ENCODE results near the gene HSPBP1. TPM values are rescaled to one million over a fixed set of nuclear protein-coding genes. Genes with fewer than 3 reads are reported as not detected.
"Not testable (repeated sequence)": the region's sequence is repeated elsewhere in the genome, so short reads cannot be mapped to it uniquely, and the experiment has no call there.

HSPBP1 gene
- total RNA-seq, result 10 to 100 TPM; 20.3 to 20.4 TPM
- polyA plus RNA-seq, result 10 to 100 TPM; 38.6 to 44.8 (median 42.5) TPM
- 11.0 to 62.2 (median 14.6) reads per million in 6 experiments for total RNA-seq

- peak; percentile 88 to 89 for ATAC-seq
Measured at GRCh38 chr19:55279770-55280643, at the start of gene HSPBP1. TSS of gene HSPBP1 (minus strand) at chr19:55280110. CDS start at chr19:55279608, 502 bp downstream.

GRCh38 chr19:55328774-55329318 lies 48.9 kb upstream of the HSPBP1 start:
- H3K9me3 Mint-ChIP-seq, H3K4me3 Mint-ChIP-seq, POLR2A ChIA-PET, DNase-seq, ATAC-seq, H3K27ac Mint-ChIP-seq, H3K4me1 Mint-ChIP-seq, H3K36me3 Mint-ChIP-seq: not testable (repeated sequence)
- peaks cover 0 to 13% (median 2%) of the 10 kb centered on the region in 5 donors for H3K27me3 Mint-ChIP-seq

More at GRCh38 chr19:55279770-55280643, at the start of gene HSPBP1:
- Mint-ChIP-seq H3K36me3 (peaks cover 0 to 27% (median 3%) of the 10 kb centered on the region in 3 donors), H3K4me3 (peak within 1 kb of the TSS; percentile 96 to 100 (median 99)), H3K27me3 (no peaks in the 10 kb centered on the region), H3K9me3 (no peaks in the 10 kb centered on the region), H3K4me1 (peaks cover 17 to 59% (median 39%) of the 10 kb centered on the region in 4 donors), H3K27ac (peak within 1 kb of the TSS; percentile 96 to 100 (median 99))
- POLR2A ChIA-PET, result interaction anchor here (0.6 to 6.9 kb wide), 18 partner anchors 11 to 344 kb away, joined by 3 to 142 read pairs (median 3); partner anchors contain the start of genes KMT5C, PPP6R1, RPL28 and TMEM238
- DNase-seq, result peak; percentile 91 to 97 (median 96)

- DNase-seq, result no peak
- Mint-ChIP-seq H3K27me3 (peaks cover 0 to 25% (median 8%) of the 10 kb centered on the region in 5 donors), H3K27ac (peak within 1 kb of the TSS in 1 of 10 donors; percentile 24), H3K9me3 (no peaks in the 10 kb centered on the region), H3K36me3 (no peaks in the 10 kb centered on the region), H3K4me1 (peaks cover 0 to 9% (median 1%) of the 10 kb centered on the region in 4 donors), H3K4me3 (peak within 1 kb of the TSS in 2 of 10 donors; percentile 6 to 57)
- ATAC-seq, result no peak
- POLR2A ChIA-PET, result no interaction called here
Measured at GRCh38 chr19:55325172-55325571, 45.3 kb upstream of the HSPBP1 start, which contains the start of gene TMEM150B. TSS of gene TMEM150B (minus strand) at chr19:55325341. CDS start at chr19:55321036, 4,305 bp downstream.

- Mint-ChIP-seq H3K27me3 (peaks cover 0 to 25% (median 8%) of the 10 kb centered on the region in 5 donors), H3K27ac (peak overlapping the region in 1 of 10 donors; percentile 24), H3K36me3 (no peaks in the 10 kb centered on the region), H3K4me1 (peaks cover 0 to 9% (median 1%) of the 10 kb centered on the region in 4 donors), H3K4me3 (peak overlapping the region in 1 of 10 donors; percentile 57), H3K9me3 (no peaks in the 10 kb centered on the region)
- ATAC-seq (no peak), DNase-seq (no peak)
- POLR2A ChIA-PET, result no interaction called here
Measured at GRCh38 chr19:55324662-55325061, 44.8 kb upstream of the HSPBP1 start.

GRCh38 chr19:55322204-55322885 lies 42.4 kb upstream of the HSPBP1 start:
- H3K4me3 Mint-ChIP-seq, result no peak overlapping the region
- peaks cover 0 to 9% (median 1%) of the 10 kb centered on the region in 4 donors for H3K4me1 Mint-ChIP-seq
- peak overlapping the region in 2 of 10 donors; percentile 21 to 65 for H3K27ac Mint-ChIP-seq
- no peaks in the 10 kb centered on the region for H3K36me3 Mint-ChIP-seq
- peaks cover 0 to 22% (median 7%) of the 10 kb centered on the region in 5 donors for H3K27me3 Mint-ChIP-seq
- DNase-seq, result no peak
- POLR2A ChIA-PET, result interaction anchor here (0.5 to 0.6 kb wide), 2 partner anchors 87 to 379 kb away, joined by 3 read pairs; no protein-coding TSS in a partner anchor
- no peaks in the 10 kb centered on the region for H3K9me3 Mint-ChIP-seq
- no peak for ATAC-seq

GRCh38 chr19:55321466-55322137 lies 41.7 kb upstream of the HSPBP1 start:
- no peaks in the 10 kb centered on the region for H3K36me3 Mint-ChIP-seq
- peak overlapping the region in 1 of 10 donors; percentile 21 for H3K27ac Mint-ChIP-seq
- ATAC-seq, result no peak
- POLR2A ChIA-PET, result interaction anchor here (0.5 to 1.2 kb wide), 2 partner anchors 17 to 380 kb away, joined by 3 to 4 read pairs; no protein-coding TSS in a partner anchor
- H3K4me1 Mint-ChIP-seq, result peaks cover 0 to 9% (median 1%) of the 10 kb centered on the region in 4 donors
- H3K27me3 Mint-ChIP-seq, result peaks cover 0 to 22% (median 7%) of the 10 kb centered on the region in 5 donors
- no peak overlapping the region for H3K4me3 Mint-ChIP-seq
- no peaks in the 10 kb centered on the region for H3K9me3 Mint-ChIP-seq
- no peak for DNase-seq

GRCh38 chr19:55320844-55321419 lies 41.0 kb upstream of the HSPBP1 start:
- DNase-seq (no peak), ATAC-seq (no peak)
- H3K27ac Mint-ChIP-seq, result no peak overlapping the region
- peak overlapping the region in 1 of 10 donors; percentile 34 for H3K4me3 Mint-ChIP-seq
- no peaks in the 10 kb centered on the region for H3K36me3 Mint-ChIP-seq
- H3K4me1 Mint-ChIP-seq, result peaks cover 0 to 9% (median 1%) of the 10 kb centered on the region in 4 donors
- H3K9me3 Mint-ChIP-seq, result no peaks in the 10 kb centered on the region
- H3K27me3 Mint-ChIP-seq, result peaks cover 0 to 19% (median 7%) of the 10 kb centered on the region in 5 donors
- POLR2A ChIA-PET, result interaction anchor here (1.2 kb wide), 1 partner anchor 18 kb away, joined by 4 read pairs; no protein-coding TSS in a partner anchor

GRCh38 chr19:55319785-55320184 lies 39.9 kb upstream of the HSPBP1 start:
- Mint-ChIP-seq H3K4me1 (peaks cover 0 to 8% (median 1%) of the 10 kb centered on the region in 4 donors), H3K9me3 (no peaks in the 10 kb centered on the region), H3K36me3 (no peaks in the 10 kb centered on the region), H3K27me3 (peaks cover 0 to 17% (median 6%) of the 10 kb centered on the region in 5 donors), H3K4me3 (no peak overlapping the region), H3K27ac (no peak overlapping the region)
- POLR2A ChIA-PET, result interaction anchor here (0.6 kb wide), 1 partner anchor 1145 kb away, joined by 4 read pairs; no protein-coding TSS in a partner anchor
- ATAC-seq (no peak), DNase-seq (no peak)

- no peaks in the 10 kb centered on the region for H3K36me3 Mint-ChIP-seq
- POLR2A ChIA-PET, result no interaction called here
- ATAC-seq, result no peak
- no peak overlapping the region for H3K27ac Mint-ChIP-seq
- no peak for DNase-seq
- H3K27me3 Mint-ChIP-seq, result peaks cover 0 to 3% (median 0%) of the 10 kb centered on the region in 5 donors
- peaks cover 0 to 3% (median 0%) of the 10 kb centered on the region in 9 donors for H3K9me3 Mint-ChIP-seq
- H3K4me1 Mint-ChIP-seq, result peaks cover 0 to under 1% (median 0%) of the 10 kb centered on the region in 4 donors
- H3K4me3 Mint-ChIP-seq, result no peak overlapping the region
Measured at GRCh38 chr19:55316646-55317045, 36.7 kb upstream of the HSPBP1 start.

- no peak overlapping the region for H3K27ac Mint-ChIP-seq
- no peaks in the 10 kb centered on the region for H3K27me3 Mint-ChIP-seq
- H3K36me3 Mint-ChIP-seq, result no peaks in the 10 kb centered on the region
- H3K9me3 Mint-ChIP-seq, result peaks cover 0 to 3% (median 0%) of the 10 kb centered on the region in 9 donors
- H3K4me3 Mint-ChIP-seq, result no peak overlapping the region
- no peak for ATAC-seq
- no peak for DNase-seq
- POLR2A ChIA-PET, result no interaction called here
- H3K4me1 Mint-ChIP-seq, result no peaks in the 10 kb centered on the region
Measured at GRCh38 chr19:55315956-55316525, 36.1 kb upstream of the HSPBP1 start.

GRCh38 chr19:55314396-55314795 lies 34.5 kb upstream of the HSPBP1 start:
- POLR2A ChIA-PET, result interaction anchor here (0.8 kb wide), 1 partner anchor 91 kb away, joined by 3 read pairs; no protein-coding TSS in a partner anchor
- H3K27ac Mint-ChIP-seq, result peak overlapping the region in 1 of 10 donors; percentile 37

More at GRCh38 chr19:55314396-55314795, 34.5 kb upstream of the HSPBP1 start:
- ATAC-seq (no peak), DNase-seq (no peak)
- Mint-ChIP-seq H3K36me3 (peaks cover 0 to 3% (median 0%) of the 10 kb centered on the region in 3 donors), H3K9me3 (peaks cover 0 to 3% (median 0%) of the 10 kb centered on the region in 9 donors), H3K4me3 (no peak overlapping the region), H3K27me3 (no peaks in the 10 kb centered on the region), H3K4me1 (peaks cover 0 to 3% (median 0%) of the 10 kb centered on the region in 4 donors)

Data from naive thymus-derived CD8-positive, alpha-beta T cell (primary cell).